GM15510 (cell line): ENCODE data around the gene LBHD1.

Experiments
- POLR2A ChIP-seq: IDR thresholded peaks from 3 replicates; pipeline ENCODE4 v1.6.1; 2011; ENCODE audit warnings: borderline replicate concordance; ENCODE audit not compliant: insufficient read length; ENCODE audit errors: extremely low read depth

Gene LBHD1

GRCh38 chr11:62613291-62613778 lies 58.7 kb downstream of the LBHD1 start:
- TF ChIP-seq POLR2A, result no peak
